IPS-11a (cell line): Measurements from ENCODE around the gene HRK.

ENCODE experiments used
- H3K4me3 ChIP-seq: one replicate; pipeline ENCODE4 v1.5.1; 2013; ENCODE audit warnings: low read depth, low read length, control low read depth

The HRK gene

GRCh38 chr12:116881325-116881876 lies at the start of gene HRK:
TSS of gene HRK (minus strand) at chr12:116881441. CDS start at chr12:116881307, 134 bp downstream.
- peak within 1 kb of the TSS; percentile 84 for H3K4me3 ChIP-seq

- no peak overlapping the region for H3K4me3 ChIP-seq
Observed at GRCh38 chr12:116929885-116930284, 48.6 kb upstream of the HRK start.

- no peak overlapping the region for H3K4me3 ChIP-seq
Observed at GRCh38 chr12:116928504-116928903, 47.3 kb upstream of the HRK start.

- no peak overlapping the region for H3K4me3 ChIP-seq
Observed at GRCh38 chr12:116927244-116927940, 46.2 kb upstream of the HRK start.

- H3K4me3 ChIP-seq, result no peak overlapping the region
Observed at GRCh38 chr12:116926283-116927243, 45.3 kb upstream of the HRK start.

- H3K4me3 ChIP-seq, result no peak overlapping the region
Observed at GRCh38 chr12:116924558-116925453, 43.6 kb upstream of the HRK start.

GRCh38 chr12:116922194-116922897 lies 41.1 kb upstream of the HRK start:
- no peak overlapping the region for H3K4me3 ChIP-seq

GRCh38 chr12:116920939-116921338 lies 39.7 kb upstream of the HRK start:
- H3K4me3 ChIP-seq, result no peak overlapping the region

- H3K4me3 ChIP-seq, result no peak overlapping the region
Observed at GRCh38 chr12:116919706-116920485, 38.7 kb upstream of the HRK start.

- H3K4me3 ChIP-seq, result no peak overlapping the region
Observed at GRCh38 chr12:116919247-116919661, 38.0 kb upstream of the HRK start.

GRCh38 chr12:116918464-116918863 lies 37.2 kb upstream of the HRK start:
- H3K4me3 ChIP-seq, result no peak overlapping the region

GRCh38 chr12:116916714-116917114 lies 35.5 kb upstream of the HRK start:
- no peak overlapping the region for H3K4me3 ChIP-seq

GRCh38 chr12:116916122-116916521 lies 34.9 kb upstream of the HRK start:
- H3K4me3 ChIP-seq, result no peak overlapping the region

- no peak overlapping the region for H3K4me3 ChIP-seq
Observed at GRCh38 chr12:116915326-116915725, 34.1 kb upstream of the HRK start.

GRCh38 chr12:116910645-116911451 lies 29.6 kb upstream of the HRK start, which contains the start of gene FBXW8:
TSS of gene FBXW8 (plus strand) at chr12:116910950. CDS start at chr12:116911038, 88 bp downstream.
- peak within 1 kb of the TSS; percentile 75 for H3K4me3 ChIP-seq

- peak overlapping the region; percentile 75 for H3K4me3 ChIP-seq
Observed at GRCh38 chr12:116910280-116910644, 29.0 kb upstream of the HRK start.

GRCh38 chr12:116906285-116906684 lies 25.0 kb upstream of the HRK start:
- no peak overlapping the region for H3K4me3 ChIP-seq

- H3K4me3 ChIP-seq, result no peak overlapping the region
Observed at GRCh38 chr12:116903818-116904217, 22.6 kb upstream of the HRK start.
